HepG2 (cell line): Measurements from ENCODE around the gene SFI1. TPM values are rescaled to one million over a fixed set of nuclear protein-coding genes. Genes with fewer than 3 reads are reported as not detected.

ENCODE experiments used
- CBFB ChIP-seq: sonication (generic); formaldehyde crosslinking; IDR thresholded peaks from 2 replicates; pipeline ENCODE4 v1.4.0; 2020; ENCODE audit warnings: missing genetic modification reagents
- ELK4 ChIP-seq: sonication (generic); formaldehyde crosslinking; IDR thresholded peaks from 2 replicates; pipeline ENCODE4 v1.9.0; 2021; ENCODE audit warnings: missing genetic modification reagents, borderline replicate concordance
- ETS1 ChIP-seq: sonication (generic); formaldehyde crosslinking; IDR thresholded peaks from 2 replicates; pipeline ENCODE4 v1.4.0; 2020; ENCODE audit warnings: missing genetic modification reagents
- KLF12 ChIP-seq: sonication (generic); formaldehyde crosslinking; IDR thresholded peaks from 2 replicates; pipeline ENCODE4 v1.4.0; 2020; ENCODE audit warnings: missing genetic modification reagents, borderline replicate concordance
- MTF1 ChIP-seq: sonication (generic); formaldehyde crosslinking; IDR thresholded peaks from 2 replicates; pipeline ENCODE4 v1.5.0; 2020; ENCODE audit warnings: missing genetic modification reagents
- XBP1 ChIP-seq: sonication (generic); formaldehyde crosslinking; IDR thresholded peaks from 2 replicates; pipeline ENCODE4 v1.5.0; 2020; ENCODE audit warnings: missing genetic modification reagents
- ZNF20 ChIP-seq: sonication (generic); formaldehyde crosslinking; IDR thresholded peaks from 2 replicates; pipeline ENCODE4 v1.4.0; 2020; ENCODE audit warnings: mild to moderate bottlenecking, moderate library complexity, missing genetic modification reagents
- ZNF292 ChIP-seq: sonication (generic); formaldehyde crosslinking; IDR thresholded peaks from 2 replicates; pipeline ENCODE4 v1.8.1; 2022; ENCODE audit warnings: mild to moderate bottlenecking, low read depth, missing genetic modification reagents, borderline replicate concordance
- ZNF557 ChIP-seq: sonication (generic); formaldehyde crosslinking; IDR thresholded peaks from 2 replicates; pipeline ENCODE4 v1.4.0; 2020; ENCODE audit warnings: missing genetic modification reagents
- ZNF569 ChIP-seq: sonication (generic); formaldehyde crosslinking; IDR thresholded peaks from 2 replicates; pipeline ENCODE4 v1.5.0; 2020; ENCODE audit warnings: mild to moderate bottlenecking, missing genetic modification reagents, moderate library complexity, borderline replicate concordance
- ZNF646 ChIP-seq: sonication (generic); formaldehyde crosslinking; IDR thresholded peaks from 2 replicates; pipeline ENCODE4 v1.9.0; 2021; ENCODE audit warnings: mild to moderate bottlenecking, missing genetic modification reagents
- ZNF770 ChIP-seq: sonication (generic); formaldehyde crosslinking; IDR thresholded peaks from 2 replicates; pipeline ENCODE4 v1.5.0; 2020; ENCODE audit warnings: mild to moderate bottlenecking, missing genetic modification reagents
- ZNF841 ChIP-seq: sonication (generic); formaldehyde crosslinking; IDR thresholded peaks from 2 replicates; pipeline ENCODE4 v1.8.1; 2023; ENCODE audit warnings: missing genetic modification reagents, borderline replicate concordance
- polyA plus RNA-seq, 8 experiments: library from polyadenylated mRNA; depleted of rRNA in 3 of 8; stranded (reverse) in 7 of 8; unstranded in 1 of 8; fragments of >200 nt; fragmentation: Illumina TruSeq in 4 of 8; extraction: Trizol in 4 of 8; gene quantifications; 2 replicates each; pipeline versions ENCODE4 v1.2.1 to v1.2.3, GENCODE V29; 2011 to 2016; ENCODE audit warnings: low read depth in 4 of 8, missing spikeins in 1 of 8, mixed read lengths in 1 of 8; ENCODE audit not compliant: insufficient read depth in 1 of 8
- total RNA-seq, 5 experiments: library from RNA; depleted of rRNA; stranded (reverse); fragments of >200 nt; fragmentation: Illumina TruSeq; extraction: Trizol; gene quantifications; 2 replicates each; pipeline ENCODE4 v1.2.3, GENCODE V29; 2016; ENCODE audit warnings: low read depth in 1 of 5

The SFI1 gene
- total and polyA plus RNA-seq, 2 of the 13 experiments (the other 11 are each of a cell fraction or from before 2014, with no cell fraction given), result 20.5 to 40.1 TPM

GRCh38 chr22:31579835-31580242 lies 83.5 kb downstream of the SFI1 start (continued):
- TF ChIP-seq ETS1 (CRISPR knock-in tag) (no peak), ZNF292 (CRISPR knock-in tag) (peak; percentile 93), ZNF20 (no peak), MTF1 (CRISPR knock-in tag) (no peak), KLF12 (CRISPR knock-in tag) (no peak), CBFB (CRISPR knock-in tag) (no peak), ELK4 (CRISPR knock-in tag) (no peak), ZNF841 (CRISPR knock-in tag) (no peak), ZNF569 (CRISPR knock-in tag) (no peak), XBP1 (CRISPR knock-in tag) (no peak), ZNF646 (CRISPR knock-in tag) (no peak), ZNF557 (CRISPR knock-in tag) (no peak), ZNF770 (peak; percentile 26; the same call in 1 of the 2 replicates)
